Uterus (tissue), 4 donors: ENCODE measurements around the gene MTHFD2L. TPM values are rescaled to one million over a fixed set of nuclear protein-coding genes. Genes with fewer than 3 reads are reported as not detected.

Source experiments
- DNase-seq, 2 donors: peaks; one replicate each; pipeline ENCODE4 v3.0.0-alpha.2; 2019 to 2020
- H3K27ac ChIP-seq, 2 donors: fragments of 200-600 bp; sonication (generic); 1 replicate in 1 of 2; 2 replicates in 1 of 2; pipeline ENCODE4 v1.5.1; 2016 to 2018
- H3K27me3 ChIP-seq, 2 donors: fragments of 200-600 bp; sonication (generic); one replicate each; pipeline ENCODE4 v1.5.1; 2018 to 2019; ENCODE audit warnings: control low read depth in 1 of 2
- H3K36me3 ChIP-seq, 2 donors: fragments of 200-600 bp; sonication (generic); one replicate each; pipeline ENCODE4 v1.5.1; 2019; ENCODE audit warnings: control low read depth in 1 of 2
- H3K4me1 ChIP-seq, 2 donors: fragments of 200-600 bp; sonication (generic); one replicate each; pipeline ENCODE4 v1.5.1; 2018 to 2019; ENCODE audit warnings: control low read depth in 1 of 2
- H3K4me3 ChIP-seq, 2 donors: fragments of 200-600 bp; sonication (generic); 1 replicate in 1 of 2; 2 replicates in 1 of 2; pipeline ENCODE4 v1.5.1; 2018 to 2019; ENCODE audit warnings: mild to moderate bottlenecking in 1 of 2
- H3K9me3 ChIP-seq, 2 donors: fragments of 200-600 bp; sonication (generic); one replicate each; pipeline ENCODE4 v1.5.1; 2019; ENCODE audit warnings: control low read depth in 1 of 2
- POLR2A ChIP-seq, 2 donors: fragments of 450-650 bp; IDR thresholded peaks; one replicate each; pipeline ENCODE4 v1.6.1; 2016; ENCODE audit warnings: antibody characterized with exemption in 2 of 2, mild to moderate bottlenecking in 1 of 2, moderate library complexity in 1 of 2
- intact Hi-C: fragments of 100-400 bp; cut with DNase I; formaldehyde crosslinking; loops from one replicate; pipeline ENCODE4 v1.15.1; 2023; ENCODE audit warnings: low total_unique reads
- total RNA-seq, 4 donors: library from RNA; depleted of rRNA in 3 of 4; stranded (reverse); fragments of >200 nt in 3 of 4; gene quantifications; one replicate each; pipeline versions ENCODE4 v1.1.0 to v1.2.4, GENCODE V29; 2014 to 2023
- TF ChIP-seq, protein P1 (sequence below), 4 experiments: fragments of 200-600 bp in 2 of 4; fragments of 450-650 bp in 2 of 4; sonication (generic) in 2 of 4; IDR thresholded peaks; one replicate each; pipeline ENCODE4 v1.5.1; 2016 to 2019; ENCODE audit warnings: antibody characterized with exemption in 4 of 4, mild to moderate bottlenecking in 2 of 4, moderate library complexity in 1 of 4
- donor health status: DM: yes; HTN: yes; CAD: no.

MTHFD2L gene
- total RNA-seq, 4 donors from 2014 or later = 2.4 to 32.5 (median 12.9) TPM

GRCh38 chr4:74252933-74253332 lies 95.0 kb downstream of the MTHFD2L start:
- H3K27me3 ChIP-seq = no peaks in the 10 kb centered on the region
- no peak for DNase-seq
- H3K27ac ChIP-seq = no peak overlapping the region
- H3K9me3 ChIP-seq = peaks cover 0 to 8% of the 10 kb centered on the region in 2 donors
- intact Hi-C loops = no loop called here
- no peak overlapping the region for H3K4me3 ChIP-seq
- no peaks in the 10 kb centered on the region for H3K4me1 ChIP-seq
- no peak for TF ChIP-seq POLR2A (IDR thresholded peaks at IDR 0.05)
- TF ChIP-seq, protein P1, sequence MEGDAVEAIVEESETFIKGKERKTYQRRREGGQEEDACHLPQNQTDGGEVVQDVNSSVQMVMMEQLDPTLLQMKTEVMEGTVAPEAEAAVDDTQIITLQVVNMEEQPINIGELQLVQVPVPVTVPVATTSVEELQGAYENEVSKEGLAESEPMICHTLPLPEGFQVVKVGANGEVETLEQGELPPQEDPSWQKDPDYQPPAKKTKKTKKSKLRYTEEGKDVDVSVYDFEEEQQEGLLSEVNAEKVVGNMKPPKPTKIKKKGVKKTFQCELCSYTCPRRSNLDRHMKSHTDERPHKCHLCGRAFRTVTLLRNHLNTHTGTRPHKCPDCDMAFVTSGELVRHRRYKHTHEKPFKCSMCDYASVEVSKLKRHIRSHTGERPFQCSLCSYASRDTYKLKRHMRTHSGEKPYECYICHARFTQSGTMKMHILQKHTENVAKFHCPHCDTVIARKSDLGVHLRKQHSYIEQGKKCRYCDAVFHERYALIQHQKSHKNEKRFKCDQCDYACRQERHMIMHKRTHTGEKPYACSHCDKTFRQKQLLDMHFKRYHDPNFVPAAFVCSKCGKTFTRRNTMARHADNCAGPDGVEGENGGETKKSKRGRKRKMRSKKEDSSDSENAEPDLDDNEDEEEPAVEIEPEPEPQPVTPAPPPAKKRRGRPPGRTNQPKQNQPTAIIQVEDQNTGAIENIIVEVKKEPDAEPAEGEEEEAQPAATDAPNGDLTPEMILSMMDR (IDR thresholded peaks at IDR 0.05) = no peak
- H3K36me3 ChIP-seq = no peaks in the 10 kb centered on the region

GRCh38 chr4:74254386-74254785 lies 96.5 kb downstream of the MTHFD2L start:
- no peaks in the 10 kb centered on the region for H3K36me3 ChIP-seq
- no peaks in the 10 kb centered on the region for H3K4me1 ChIP-seq
- H3K27ac ChIP-seq = no peak overlapping the region
- no peak overlapping the region for H3K4me3 ChIP-seq
- H3K9me3 ChIP-seq = peaks cover 0 to 8% of the 10 kb centered on the region in 2 donors
- intact Hi-C loops = no loop called here
- H3K27me3 ChIP-seq = no peaks in the 10 kb centered on the region
- DNase-seq = no peak
- no peak for TF ChIP-seq POLR2A (IDR thresholded peaks at IDR 0.05)
- TF ChIP-seq, protein P1 (IDR thresholded peaks at IDR 0.05) = no peak

GRCh38 chr4:74255096-74255495 lies 97.2 kb downstream of the MTHFD2L start:
- Histone ChIP-seq H3K27me3 (no peaks in the 10 kb centered on the region), H3K9me3 (peaks cover 0 to 8% of the 10 kb centered on the region in 2 donors), H3K27ac (no peak overlapping the region), H3K36me3 (no peaks in the 10 kb centered on the region), H3K4me3 (no peak overlapping the region), H3K4me1 (no peaks in the 10 kb centered on the region)
- no peak for DNase-seq
- TF ChIP-seq, protein P1 (IDR thresholded peaks at IDR 0.05) = no peak
- no peak for TF ChIP-seq POLR2A (IDR thresholded peaks at IDR 0.05)
- intact Hi-C loops = no loop called here

- TF ChIP-seq, protein P1 (IDR thresholded peaks at IDR 0.05) = no peak
- TF ChIP-seq POLR2A (IDR thresholded peaks at IDR 0.05) = no peak
- no peak overlapping the region for H3K27ac ChIP-seq
- no peaks in the 10 kb centered on the region for H3K36me3 ChIP-seq
- no peak for DNase-seq
- no peaks in the 10 kb centered on the region for H3K27me3 ChIP-seq
- no peak overlapping the region for H3K4me3 ChIP-seq
- intact Hi-C loops = no loop called here
- no peaks in the 10 kb centered on the region for H3K4me1 ChIP-seq
- peaks cover 0 to 2% of the 10 kb centered on the region in 2 donors for H3K9me3 ChIP-seq
Observed at GRCh38 chr4:74258963-74259362, 101.0 kb downstream of the MTHFD2L start.

- Histone ChIP-seq H3K4me3 (no peak overlapping the region), H3K4me1 (no peaks in the 10 kb centered on the region), H3K27me3 (no peaks in the 10 kb centered on the region), H3K36me3 (no peaks in the 10 kb centered on the region), H3K27ac (no peak overlapping the region), H3K9me3 (no peaks in the 10 kb centered on the region)
- no peak for DNase-seq
- TF ChIP-seq, protein P1 (IDR thresholded peaks at IDR 0.05) = no peak
- TF ChIP-seq POLR2A (IDR thresholded peaks at IDR 0.05) = no peak
- intact Hi-C loops = no loop called here
Observed at GRCh38 chr4:74260036-74260435, 102.1 kb downstream of the MTHFD2L start.
